Endothelial cell (in vitro differentiated cells): ENCODE data around the gene TNFAIP2. TPM values are rescaled to one million over a fixed set of nuclear protein-coding genes. Genes with fewer than 3 reads are reported as not detected.

Source experiments
- DNase-seq: peaks from one replicate; pipeline ENCODE4 v3.0.0; 2021; ENCODE audit warnings: low spot score
- H3K27ac Mint-ChIP-seq: one replicate; pipeline ENCODE4 v1.8.0; 2021; ENCODE audit warnings: mixed read lengths, inconsistent platforms; ENCODE audit not compliant: unreplicated experiment
- H3K27me3 Mint-ChIP-seq: one replicate; pipeline ENCODE4 v1.8.0; 2021; ENCODE audit warnings: mild to moderate bottlenecking, moderate library complexity, mixed read lengths, inconsistent platforms; ENCODE audit not compliant: unreplicated experiment
- H3K36me3 Mint-ChIP-seq: one replicate; pipeline ENCODE4 v1.8.0; 2021; ENCODE audit warnings: mild to moderate bottlenecking, low read depth, mixed read lengths, inconsistent platforms; ENCODE audit not compliant: unreplicated experiment
- H3K4me1 Mint-ChIP-seq: one replicate; pipeline ENCODE4 v1.8.0; 2021; ENCODE audit warnings: mild to moderate bottlenecking, mixed read lengths, inconsistent platforms; ENCODE audit not compliant: unreplicated experiment
- H3K4me3 Mint-ChIP-seq: one replicate; pipeline ENCODE4 v1.8.0; 2021; ENCODE audit warnings: mild to moderate bottlenecking, mixed read lengths, inconsistent platforms; ENCODE audit not compliant: unreplicated experiment
- H3K9me3 Mint-ChIP-seq: one replicate; pipeline ENCODE4 v1.8.0; 2021; ENCODE audit warnings: mixed read lengths, inconsistent platforms; ENCODE audit not compliant: unreplicated experiment
- total RNA-seq: library from RNA; stranded (reverse); fragmentation: NEBNext Ultra II Directional; extraction: Animal tissue kit (Norgen Biotek cat#: 25700); gene quantifications from one replicate; pipeline ENCODE4 v1.2.1, GENCODE V29; 2021; ENCODE audit not compliant: unreplicated experiment
- TF ChIP-seq, protein P1 (sequence below): fragments of 200-600 bp; sonication (generic); IDR thresholded peaks from one replicate; pipeline ENCODE4 v1.5.0; 2021; ENCODE audit warnings: antibody characterized with exemption; ENCODE audit not compliant: unreplicated experiment

TNFAIP2 gene
- total RNA-seq, 1 donor from 2014 or later: 163 TPM

GRCh38 chr14:103136388-103137271, 13.4 kb downstream of the TNFAIP2 start:
- peaks cover 6% of the 10 kb centered on the region for H3K4me1 Mint-ChIP-seq
- DNase-seq: no peak
- peak overlapping the region; percentile 39 for H3K27ac Mint-ChIP-seq
- TF ChIP-seq, protein P1, sequence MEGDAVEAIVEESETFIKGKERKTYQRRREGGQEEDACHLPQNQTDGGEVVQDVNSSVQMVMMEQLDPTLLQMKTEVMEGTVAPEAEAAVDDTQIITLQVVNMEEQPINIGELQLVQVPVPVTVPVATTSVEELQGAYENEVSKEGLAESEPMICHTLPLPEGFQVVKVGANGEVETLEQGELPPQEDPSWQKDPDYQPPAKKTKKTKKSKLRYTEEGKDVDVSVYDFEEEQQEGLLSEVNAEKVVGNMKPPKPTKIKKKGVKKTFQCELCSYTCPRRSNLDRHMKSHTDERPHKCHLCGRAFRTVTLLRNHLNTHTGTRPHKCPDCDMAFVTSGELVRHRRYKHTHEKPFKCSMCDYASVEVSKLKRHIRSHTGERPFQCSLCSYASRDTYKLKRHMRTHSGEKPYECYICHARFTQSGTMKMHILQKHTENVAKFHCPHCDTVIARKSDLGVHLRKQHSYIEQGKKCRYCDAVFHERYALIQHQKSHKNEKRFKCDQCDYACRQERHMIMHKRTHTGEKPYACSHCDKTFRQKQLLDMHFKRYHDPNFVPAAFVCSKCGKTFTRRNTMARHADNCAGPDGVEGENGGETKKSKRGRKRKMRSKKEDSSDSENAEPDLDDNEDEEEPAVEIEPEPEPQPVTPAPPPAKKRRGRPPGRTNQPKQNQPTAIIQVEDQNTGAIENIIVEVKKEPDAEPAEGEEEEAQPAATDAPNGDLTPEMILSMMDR: no peak
- H3K9me3 Mint-ChIP-seq: no peaks in the 10 kb centered on the region
- no peak overlapping the region for H3K4me3 Mint-ChIP-seq
- peaks cover 15% of the 10 kb centered on the region for H3K27me3 Mint-ChIP-seq
- H3K36me3 Mint-ChIP-seq: peaks cover 38% of the 10 kb centered on the region

DNA sequence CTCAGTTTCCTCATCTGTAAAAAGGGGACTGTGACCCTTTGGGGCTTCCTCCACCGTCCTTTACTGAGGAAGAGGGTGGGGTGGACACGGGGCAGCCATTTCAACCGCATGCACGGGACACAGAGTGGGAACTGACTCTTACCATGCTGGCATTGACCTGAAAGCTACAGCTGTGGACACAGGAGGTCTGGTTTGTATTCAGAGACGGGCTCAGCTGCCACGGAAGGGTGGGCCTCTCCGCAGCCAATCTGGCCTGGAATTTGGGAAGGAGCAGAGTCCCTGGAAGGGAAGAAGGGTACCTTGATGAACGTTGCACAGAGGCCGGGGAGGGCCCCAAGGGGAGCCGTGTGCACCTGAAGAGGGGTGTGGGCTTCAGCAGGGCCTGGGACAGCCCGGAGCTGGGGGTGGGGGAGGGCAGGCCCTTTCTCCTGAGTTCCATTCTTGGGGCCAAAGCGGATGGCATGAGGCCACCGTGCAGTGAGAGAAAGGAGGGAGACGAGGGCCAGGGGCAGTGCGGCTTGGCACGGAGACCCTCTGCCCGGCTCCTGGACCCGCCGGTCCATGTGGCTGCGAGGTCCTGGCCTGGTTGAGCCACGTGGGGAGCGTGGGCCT, 14.5 kb downstream of the TNFAIP2 start:
- TF ChIP-seq, protein P1: no peak
- no peak overlapping the region for H3K27ac Mint-ChIP-seq
- H3K9me3 Mint-ChIP-seq: no peaks in the 10 kb centered on the region
- peaks cover 12% of the 10 kb centered on the region for H3K27me3 Mint-ChIP-seq
- no peak for DNase-seq
- peaks cover 34% of the 10 kb centered on the region for H3K36me3 Mint-ChIP-seq
- H3K4me3 Mint-ChIP-seq: no peak overlapping the region
- peaks cover 9% of the 10 kb centered on the region for H3K4me1 Mint-ChIP-seq

- H3K4me3 Mint-ChIP-seq: no peak overlapping the region
- TF ChIP-seq, protein P1: no peak
- H3K36me3 Mint-ChIP-seq: peaks cover 27% of the 10 kb centered on the region
- no peaks in the 10 kb centered on the region for H3K9me3 Mint-ChIP-seq
- H3K4me1 Mint-ChIP-seq: peaks cover 9% of the 10 kb centered on the region
- no peak for DNase-seq
- H3K27me3 Mint-ChIP-seq: peaks cover 12% of the 10 kb centered on the region
- H3K27ac Mint-ChIP-seq: no peak overlapping the region
Observed at GRCh38 chr14:103138301-103139131, 15.3 kb downstream of the TNFAIP2 start.

DNA sequence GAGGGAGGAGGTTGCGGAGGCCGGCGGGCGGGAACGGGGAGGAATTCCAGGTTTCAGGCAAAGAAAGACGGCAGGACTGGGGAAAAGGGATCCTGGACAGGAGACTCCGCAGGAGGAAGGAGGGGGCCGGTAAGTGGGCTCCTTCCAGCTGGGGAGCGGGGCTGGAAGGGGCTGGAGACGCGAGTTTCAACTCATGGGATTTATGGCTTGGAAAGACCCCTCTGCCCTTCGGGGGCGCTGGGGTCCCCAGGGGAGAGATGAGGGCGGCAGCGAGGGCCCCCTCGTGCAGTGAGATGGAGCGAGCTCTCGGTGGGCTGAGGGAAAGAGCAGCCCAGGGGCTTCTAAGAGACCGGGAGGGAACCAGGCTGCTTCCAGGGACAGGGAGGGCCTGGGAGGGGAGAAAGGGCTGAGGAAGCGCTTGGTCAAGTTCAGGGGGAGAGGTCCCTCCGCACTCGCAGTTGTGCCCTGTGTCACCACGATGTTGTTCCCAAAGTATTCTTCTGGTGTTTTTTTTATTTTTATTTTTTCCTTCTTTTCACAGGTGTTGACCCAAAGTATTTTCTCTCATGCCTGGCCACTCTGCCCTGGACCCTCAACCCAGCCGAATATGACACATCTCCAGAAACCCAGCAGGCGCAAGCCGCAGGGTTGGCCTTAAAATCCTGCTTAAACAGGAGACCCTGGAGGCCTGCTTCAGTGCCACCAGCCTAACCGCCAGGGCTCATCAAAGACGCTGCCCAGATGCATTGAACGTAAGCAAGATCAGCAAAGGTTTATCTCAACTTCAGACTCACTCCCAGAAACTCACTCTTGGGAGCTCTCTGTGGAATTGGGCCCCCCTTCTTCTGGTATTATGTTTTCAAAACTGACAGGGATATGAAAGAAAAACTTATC, 16.1 kb downstream of the TNFAIP2 start:
- H3K4me3 Mint-ChIP-seq: no peak overlapping the region
- peaks cover 11% of the 10 kb centered on the region for H3K27me3 Mint-ChIP-seq
- H3K36me3 Mint-ChIP-seq: peaks cover 19% of the 10 kb centered on the region
- H3K4me1 Mint-ChIP-seq: peaks cover 9% of the 10 kb centered on the region
- H3K9me3 Mint-ChIP-seq: no peaks in the 10 kb centered on the region
- DNase-seq: no peak
- no peak overlapping the region for H3K27ac Mint-ChIP-seq
- TF ChIP-seq, protein P1: no peak
